ENCODE results near the gene JMY.

JMY gene

DNA sequence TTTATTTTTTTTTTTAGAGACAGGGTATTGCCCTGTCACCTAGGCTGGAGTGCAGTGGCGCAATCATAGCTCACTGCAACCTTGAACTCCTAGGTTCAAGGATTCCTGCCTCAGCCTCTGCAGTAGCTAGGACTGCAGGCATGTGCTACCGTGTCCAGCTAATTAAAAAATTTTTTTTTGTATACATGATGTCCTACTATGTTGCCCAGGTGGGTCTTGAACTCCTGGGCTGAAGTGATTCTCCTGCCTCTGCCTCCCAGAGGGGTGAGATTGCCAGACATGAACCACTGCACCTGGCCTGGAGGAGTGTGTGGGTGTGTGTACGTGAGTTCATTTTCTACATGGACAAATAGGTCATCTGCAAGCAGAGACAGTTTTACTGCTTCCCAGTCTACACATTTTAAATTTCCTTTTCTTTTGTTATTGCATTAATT is 33.8 kb downstream of the JMY start:
- H3K4me1 ChIP-seq (ENCODE audit: control insufficient read depth, insufficient read depth, low read length), result no peaks in the 10 kb centered on the region
- no peak overlapping the region for H3K27ac ChIP-seq (ENCODE audit: extremely low read depth, low read depth, low read length)
- ChIA-PET CTCF (interaction anchor here (0.6 kb wide), 1 partner anchor 128 kb away, joined by 6 read pairs; no protein-coding TSS in a partner anchor), POLR2A (no interaction called here)
- H3K9me3 ChIP-seq (ENCODE audit: control insufficient read depth, insufficient read depth, low read depth, low read length), result no peaks in the 10 kb centered on the region
- peak; percentile 33; the same call in 1 of the 2 replicates for TF ChIP-seq ZFHX2 (tag by site-specific recombination; conservative IDR thresholded peaks at IDR 0.05)
- TF ChIP-seq, protein P1, sequence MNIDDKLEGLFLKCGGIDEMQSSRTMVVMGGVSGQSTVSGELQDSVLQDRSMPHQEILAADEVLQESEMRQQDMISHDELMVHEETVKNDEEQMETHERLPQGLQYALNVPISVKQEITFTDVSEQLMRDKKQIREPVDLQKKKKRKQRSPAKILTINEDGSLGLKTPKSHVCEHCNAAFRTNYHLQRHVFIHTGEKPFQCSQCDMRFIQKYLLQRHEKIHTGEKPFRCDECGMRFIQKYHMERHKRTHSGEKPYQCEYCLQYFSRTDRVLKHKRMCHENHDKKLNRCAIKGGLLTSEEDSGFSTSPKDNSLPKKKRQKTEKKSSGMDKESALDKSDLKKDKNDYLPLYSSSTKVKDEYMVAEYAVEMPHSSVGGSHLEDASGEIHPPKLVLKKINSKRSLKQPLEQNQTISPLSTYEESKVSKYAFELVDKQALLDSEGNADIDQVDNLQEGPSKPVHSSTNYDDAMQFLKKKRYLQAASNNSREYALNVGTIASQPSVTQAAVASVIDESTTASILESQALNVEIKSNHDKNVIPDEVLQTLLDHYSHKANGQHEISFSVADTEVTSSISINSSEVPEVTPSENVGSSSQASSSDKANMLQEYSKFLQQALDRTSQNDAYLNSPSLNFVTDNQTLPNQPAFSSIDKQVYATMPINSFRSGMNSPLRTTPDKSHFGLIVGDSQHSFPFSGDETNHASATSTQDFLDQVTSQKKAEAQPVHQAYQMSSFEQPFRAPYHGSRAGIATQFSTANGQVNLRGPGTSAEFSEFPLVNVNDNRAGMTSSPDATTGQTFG (tag by site-specific recombination; IDR thresholded peaks at IDR 0.05; ENCODE audit: borderline replicate concordance), result no peak
- TF ChIP-seq EGR2 (tag by site-specific recombination; IDR thresholded peaks at IDR 0.05; ENCODE audit: low read depth), result peak; percentile 22; the same call in 1 of the 2 replicates
- H3K4me3 ChIP-seq (ENCODE audit: low read depth, low read length), result no peak overlapping the region
- peaks cover 0 to 5% of the 10 kb centered on the region in 2 experiments; a peak in 1 of 3 replicates for H3K36me3 ChIP-seq (ENCODE audit: control insufficient read depth in 2 of 2, insufficient read depth in 1 of 2, low read length in 2 of 2)

DNA sequence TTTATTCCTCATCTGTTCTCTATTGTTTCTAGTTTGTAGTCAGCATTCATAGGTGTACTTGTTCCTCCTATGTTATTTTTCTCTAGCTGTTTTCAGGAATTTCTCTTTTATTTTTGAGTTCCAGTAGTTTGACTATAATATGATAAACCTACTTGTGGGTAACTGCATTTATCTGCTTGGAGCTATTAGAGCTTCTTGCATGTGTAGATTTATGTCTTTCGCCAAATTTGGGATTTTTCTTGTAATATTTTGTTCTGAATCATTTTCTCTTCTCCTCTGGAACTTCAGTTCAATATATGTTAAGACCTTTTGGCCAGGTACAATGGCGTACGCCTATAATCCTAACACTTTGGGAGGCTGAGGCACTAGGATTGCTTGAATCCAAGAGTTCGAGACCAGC is 37.4 kb downstream of the JMY start:
- H3K4me1 ChIP-seq (ENCODE audit: control insufficient read depth, insufficient read depth, low read length), result no peaks in the 10 kb centered on the region
- no peaks in the 10 kb centered on the region for H3K9me3 ChIP-seq (ENCODE audit: control insufficient read depth, insufficient read depth, low read depth, low read length)
- TF ChIP-seq ZNF558 (tag by site-specific recombination; IDR thresholded peaks at IDR 0.05), result peak; percentile 97
- TF ChIP-seq, protein P2, sequence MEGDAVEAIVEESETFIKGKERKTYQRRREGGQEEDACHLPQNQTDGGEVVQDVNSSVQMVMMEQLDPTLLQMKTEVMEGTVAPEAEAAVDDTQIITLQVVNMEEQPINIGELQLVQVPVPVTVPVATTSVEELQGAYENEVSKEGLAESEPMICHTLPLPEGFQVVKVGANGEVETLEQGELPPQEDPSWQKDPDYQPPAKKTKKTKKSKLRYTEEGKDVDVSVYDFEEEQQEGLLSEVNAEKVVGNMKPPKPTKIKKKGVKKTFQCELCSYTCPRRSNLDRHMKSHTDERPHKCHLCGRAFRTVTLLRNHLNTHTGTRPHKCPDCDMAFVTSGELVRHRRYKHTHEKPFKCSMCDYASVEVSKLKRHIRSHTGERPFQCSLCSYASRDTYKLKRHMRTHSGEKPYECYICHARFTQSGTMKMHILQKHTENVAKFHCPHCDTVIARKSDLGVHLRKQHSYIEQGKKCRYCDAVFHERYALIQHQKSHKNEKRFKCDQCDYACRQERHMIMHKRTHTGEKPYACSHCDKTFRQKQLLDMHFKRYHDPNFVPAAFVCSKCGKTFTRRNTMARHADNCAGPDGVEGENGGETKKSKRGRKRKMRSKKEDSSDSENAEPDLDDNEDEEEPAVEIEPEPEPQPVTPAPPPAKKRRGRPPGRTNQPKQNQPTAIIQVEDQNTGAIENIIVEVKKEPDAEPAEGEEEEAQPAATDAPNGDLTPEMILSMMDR (tag by site-specific recombination; IDR thresholded peaks at IDR 0.05), result no peak
- POLR2A ChIA-PET, result no interaction called here
- no peak overlapping the region for H3K4me3 ChIP-seq (ENCODE audit: low read depth, low read length)
- no peak overlapping the region for H3K27ac ChIP-seq (ENCODE audit: extremely low read depth, low read depth, low read length)
- peaks cover 0 to 11% of the 10 kb centered on the region in 2 experiments; a peak in 2 of 3 replicates for H3K36me3 ChIP-seq (ENCODE audit: control insufficient read depth in 2 of 2, insufficient read depth in 1 of 2, low read length in 2 of 2)
- CTCF ChIA-PET, result no interaction called here

DNA sequence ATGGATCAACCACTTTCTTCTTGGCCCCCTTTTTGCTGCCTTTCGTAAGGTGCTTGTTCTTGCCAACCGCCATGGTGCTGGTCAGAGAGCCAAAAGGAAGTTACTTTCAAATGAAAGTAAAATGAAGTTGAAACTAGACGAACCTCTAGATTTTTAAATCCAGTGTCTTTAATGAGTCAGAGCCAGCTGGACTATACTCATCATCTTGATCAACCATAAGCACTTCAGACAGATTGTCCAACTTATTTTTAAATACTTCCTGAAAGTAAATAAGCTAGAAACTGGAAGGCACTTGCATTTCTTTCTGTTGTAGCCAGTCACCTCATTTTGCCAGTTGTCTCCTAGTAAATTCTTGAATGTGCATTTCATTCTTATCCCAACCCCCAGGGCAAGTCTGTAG is 48.9 kb downstream of the JMY start:
- TF ChIP-seq ZNF600 (tag by site-specific recombination; IDR thresholded peaks at IDR 0.05) (no peak), ZNF473 (tag by site-specific recombination; IDR thresholded peaks at IDR 0.05) (no peak), ZSCAN16 (tag by site-specific recombination; IDR thresholded peaks at IDR 0.05) (no peak)
- TF ChIP-seq, protein P3, sequence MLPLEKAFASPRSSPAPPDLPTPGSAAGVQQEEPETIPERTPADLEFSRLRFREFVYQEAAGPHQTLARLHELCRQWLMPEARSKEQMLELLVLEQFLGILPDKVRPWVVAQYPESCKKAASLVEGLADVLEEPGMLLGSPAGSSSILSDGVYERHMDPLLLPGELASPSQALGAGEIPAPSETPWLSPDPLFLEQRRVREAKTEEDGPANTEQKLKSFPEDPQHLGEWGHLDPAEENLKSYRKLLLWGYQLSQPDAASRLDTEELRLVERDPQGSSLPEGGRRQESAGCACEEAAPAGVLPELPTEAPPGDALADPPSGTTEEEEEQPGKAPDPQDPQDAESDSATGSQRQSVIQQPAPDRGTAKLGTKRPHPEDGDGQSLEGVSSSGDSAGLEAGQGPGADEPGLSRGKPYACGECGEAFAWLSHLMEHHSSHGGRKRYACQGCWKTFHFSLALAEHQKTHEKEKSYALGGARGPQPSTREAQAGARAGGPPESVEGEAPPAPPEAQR (tag by site-specific recombination; IDR thresholded peaks at IDR 0.05), result no peak
- TF ChIP-seq, protein P2 (tag by site-specific recombination; IDR thresholded peaks at IDR 0.05), result no peak
- Histone ChIP-seq H3K27ac (ENCODE audit: extremely low read depth, low read depth, low read length) (no peak overlapping the region), H3K36me3 (ENCODE audit: control insufficient read depth in 2 of 2, insufficient read depth in 1 of 2, low read length in 2 of 2) (peaks cover 6 to 13% of the 10 kb centered on the region in 2 experiments), H3K4me3 (ENCODE audit: low read depth, low read length) (no peak overlapping the region), H3K9me3 (ENCODE audit: control insufficient read depth, insufficient read depth, low read depth, low read length) (no peaks in the 10 kb centered on the region), H3K4me1 (ENCODE audit: control insufficient read depth, insufficient read depth, low read length) (no peaks in the 10 kb centered on the region)
- POLR2A ChIA-PET, result no interaction called here
- CTCF ChIA-PET, result interaction anchor here (0.7 to 1.0 kb wide), 2 partner anchors 28 to 260 kb away, joined by 3 to 4 read pairs; no protein-coding TSS in a partner anchor
